ENCODE data around the gene HS3ST5.
"Not testable (repeated sequence)": the region's sequence is repeated elsewhere in the genome, so short reads cannot be mapped to it uniquely, and the experiment has no call there.

HS3ST5 gene

GRCh38 chr6:114084327-114084890, 258.4 kb downstream of the HS3ST5 start:
- DNase-seq, result no peak

- no peak for DNase-seq
Measured at GRCh38 chr6:114083251-114083650, 259.6 kb downstream of the HS3ST5 start.

- DNase-seq, result no peak
Measured at GRCh38 chr6:114081730-114082129, 261.1 kb downstream of the HS3ST5 start.

- no peak for DNase-seq
Measured at GRCh38 chr6:114080891-114081510, 261.8 kb downstream of the HS3ST5 start.

- DNase-seq, result not testable (repeated sequence)
Measured at GRCh38 chr6:114080410-114080809, 262.4 kb downstream of the HS3ST5 start.

GRCh38 chr6:114075777-114076176, 267.0 kb downstream of the HS3ST5 start:
- DNase-seq, result no peak

- DNase-seq, result no peak
Measured at GRCh38 chr6:114075300-114075699, 267.5 kb downstream of the HS3ST5 start.

GRCh38 chr6:114068771-114069170, 274.1 kb downstream of the HS3ST5 start:
- no peak for DNase-seq

GRCh38 chr6:114068116-114068515, 274.7 kb downstream of the HS3ST5 start:
- DNase-seq, result no peak

GRCh38 chr6:114064862-114065261, 278.0 kb downstream of the HS3ST5 start:
- DNase-seq, result no peak

- DNase-seq, result no peak
Measured at GRCh38 chr6:114063956-114064355, 278.9 kb downstream of the HS3ST5 start.

GRCh38 chr6:114062199-114062598, 280.6 kb downstream of the HS3ST5 start:
- DNase-seq, result no peak

- DNase-seq, result no peak
Measured at GRCh38 chr6:114061741-114062140, 281.1 kb downstream of the HS3ST5 start.

GRCh38 chr6:114061116-114061515, 281.7 kb downstream of the HS3ST5 start:
- DNase-seq, result no peak

GRCh38 chr6:114058435-114058834, 284.4 kb downstream of the HS3ST5 start:
- DNase-seq, result no peak

- DNase-seq, result no peak
Measured at GRCh38 chr6:114055763-114056162, 287.1 kb downstream of the HS3ST5 start.

- no peak for DNase-seq
Measured at GRCh38 chr6:114055349-114055748, 287.5 kb downstream of the HS3ST5 start.

- DNase-seq, result no peak
Measured at GRCh38 chr6:114053791-114054190, 289.0 kb downstream of the HS3ST5 start.

GRCh38 chr6:114052141-114052540, 290.7 kb downstream of the HS3ST5 start:
- no peak for DNase-seq

- no peak for DNase-seq
Measured at GRCh38 chr6:114051031-114051430, 291.8 kb downstream of the HS3ST5 start.

- no peak for DNase-seq
Measured at GRCh38 chr6:114049367-114049966, 293.4 kb downstream of the HS3ST5 start.

GRCh38 chr6:114044566-114044965, 298.3 kb downstream of the HS3ST5 start:
- DNase-seq, result not testable (repeated sequence)

- DNase-seq, result no peak
Measured at GRCh38 chr6:114042267-114043016, 300.4 kb downstream of the HS3ST5 start.

- DNase-seq, result no peak
Measured at GRCh38 chr6:114040871-114041270, 302.0 kb downstream of the HS3ST5 start.

Data from activated CD4-positive, alpha-beta T cell treated with anti-CD3 and anti-CD28 coated beads for 1 hour (primary cell).